ENCODE data around the gene BPI.
"Not testable (repeated sequence)": the region's sequence is repeated elsewhere in the genome, so short reads cannot be mapped to it uniquely, and the experiment has no call there.

BPI gene

GRCh38 chr20:38373231-38373867 lies 69.4 kb downstream of the BPI start:
- DNase-seq, result no peak

DNA sequence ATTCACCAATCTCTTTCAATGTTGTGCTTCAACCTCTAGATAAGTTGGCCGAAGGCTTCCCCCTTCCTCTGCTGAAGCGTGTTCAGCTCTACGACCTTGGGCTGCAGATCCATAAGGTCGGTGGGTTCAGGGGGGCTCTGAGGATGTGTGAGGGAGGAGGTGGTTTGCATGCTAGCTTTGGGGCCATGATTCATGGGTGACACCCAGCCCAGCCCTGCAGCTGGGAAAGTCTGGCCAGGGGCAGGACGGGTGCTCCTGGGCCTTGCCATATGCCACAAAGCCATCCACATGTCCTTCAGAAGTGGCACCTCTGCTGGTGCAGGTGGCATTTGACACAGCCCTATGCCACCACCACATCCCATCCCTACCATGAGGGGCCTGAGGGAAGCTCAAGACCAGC lies 69.9 kb downstream of the BPI start:
- no peak for DNase-seq

GRCh38 chr20:38377039-38377685 lies 73.2 kb downstream of the BPI start:
- no peak for DNase-seq

GRCh38 chr20:38377838-38378237 lies 73.9 kb downstream of the BPI start:
- not testable (repeated sequence) for DNase-seq

DNA sequence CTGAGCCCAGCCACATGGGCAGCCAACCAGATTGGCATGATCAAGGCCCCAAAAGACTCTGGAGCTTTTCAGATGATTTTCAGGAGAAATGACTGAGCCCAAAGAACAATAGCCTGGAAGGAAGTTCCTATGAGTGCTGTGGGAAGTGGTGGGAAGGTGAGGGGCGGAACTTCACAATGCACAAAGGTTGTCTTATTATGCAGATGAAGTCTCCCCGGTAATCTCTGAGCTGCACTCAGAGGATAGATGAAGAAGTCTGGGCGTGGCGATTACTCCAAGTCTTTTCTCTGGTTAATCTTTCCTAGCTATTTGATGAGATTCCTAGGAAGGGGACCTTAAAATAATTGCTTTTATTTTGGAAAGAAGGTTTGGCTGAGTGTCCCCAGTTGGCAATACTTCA lies 79.2 kb downstream of the BPI start:
- no peak for DNase-seq

DNA sequence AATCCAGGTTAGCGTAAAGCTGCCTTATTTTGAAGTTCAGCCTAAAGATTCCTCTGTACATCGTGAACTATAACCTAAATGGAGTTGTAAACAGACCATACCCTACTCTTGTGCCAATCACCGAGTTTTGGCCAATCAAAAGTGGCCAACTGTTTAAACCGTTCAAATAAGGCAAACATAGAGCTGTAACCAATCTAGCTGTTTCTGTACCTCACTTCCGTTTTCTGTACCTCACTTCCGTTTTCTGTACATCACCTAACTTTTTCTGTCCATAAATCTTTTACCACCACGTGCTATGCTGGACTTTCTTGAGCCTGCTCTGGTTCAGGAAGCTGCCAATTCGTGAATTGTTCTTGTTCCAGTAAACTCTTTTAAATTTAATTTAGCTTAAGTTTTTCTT lies 82.0 kb downstream of the BPI start:
- no peak for DNase-seq

- DNase-seq, result no peak
Measured at GRCh38 chr20:38386851-38387250, 82.9 kb downstream of the BPI start.

All from activated CD4-positive, alpha-beta T cell treated with anti-CD3 and anti-CD28 coated beads, Interleukin-2, amount 50 U/mL, for 16 hours (primary cell).